Skin of body (tissue), 2 donors: Measurements from ENCODE around the gene ZFP36. TPM values are rescaled to one million over a fixed set of nuclear protein-coding genes. Genes with fewer than 3 reads are reported as not detected.
"Not testable (repeated sequence)": the region's sequence is repeated elsewhere in the genome, so short reads cannot be mapped to it uniquely, and the experiment has no call there.

Experiments used
- DNase-seq: peaks from one replicate; lab custom pipeline; 2025; lab: John Stamatoyannopoulos, UW
- total RNA-seq: library from RNA; depleted of rRNA; stranded (reverse); fragments of >200 nt; gene quantifications from one replicate; pipeline ENCODE4 v1.2.3, GENCODE V29; 2014

ZFP36 gene
- total RNA-seq = 32.1 TPM

GRCh38 chr19:39406656-39407409 is at the start of gene ZFP36:
Gene ZFP36 (plus strand): TSS chr19:39406847. CDS start chr19:39406905, 58 bp downstream.
- peak; percentile 82 for DNase-seq

- DNase-seq = no peak
Observed at GRCh38 chr19:39359026-39359425, 47.6 kb upstream of the ZFP36 start.

- no peak for DNase-seq
Observed at GRCh38 chr19:39360599-39360998, 46.0 kb upstream of the ZFP36 start.

- DNase-seq = peak; percentile 81
Observed at GRCh38 chr19:39362682-39363657, 43.7 kb upstream of the ZFP36 start.

- peak; percentile 83 for DNase-seq
Observed at GRCh38 chr19:39363901-39364457, 42.7 kb upstream of the ZFP36 start.

GRCh38 chr19:39365531-39365930 is 41.1 kb upstream of the ZFP36 start:
- DNase-seq = no peak

- DNase-seq = no peak
Observed at GRCh38 chr19:39369200-39369599, 37.4 kb upstream of the ZFP36 start.

- DNase-seq = no peak
Observed at GRCh38 chr19:39370735-39371134, 35.9 kb upstream of the ZFP36 start.

- DNase-seq = peak; percentile 88
Observed at GRCh38 chr19:39372047-39372802, 34.4 kb upstream of the ZFP36 start.

GRCh38 chr19:39372941-39373340 is 33.7 kb upstream of the ZFP36 start:
- no peak for DNase-seq

- DNase-seq = no peak
Observed at GRCh38 chr19:39375929-39376328, 30.7 kb upstream of the ZFP36 start.

- DNase-seq = no peak
Observed at GRCh38 chr19:39377373-39378362, 29.0 kb upstream of the ZFP36 start.

GRCh38 chr19:39379366-39379765 is 27.3 kb upstream of the ZFP36 start:
- DNase-seq = not testable (repeated sequence)

- no peak for DNase-seq
Observed at GRCh38 chr19:39379865-39380396, 26.7 kb upstream of the ZFP36 start.

GRCh38 chr19:39380521-39381502 is 25.8 kb upstream of the ZFP36 start:
- no peak for DNase-seq

GRCh38 chr19:39381910-39382611 is 24.6 kb upstream of the ZFP36 start:
- no peak for DNase-seq

- no peak for DNase-seq
Observed at GRCh38 chr19:39382991-39383828, 23.4 kb upstream of the ZFP36 start.
